HG03520 (cell line): ENCODE results near the gene GLT1D1.

Experiments used
- ATAC-seq: cut with Tn5 transposase; IDR thresholded peaks from one replicate; pipeline ENCODE4 v1.9.1; 2021; ENCODE audit warnings: mild to moderate bottlenecking, moderate library complexity; ENCODE audit not compliant: unreplicated experiment

Gene GLT1D1

DNA sequence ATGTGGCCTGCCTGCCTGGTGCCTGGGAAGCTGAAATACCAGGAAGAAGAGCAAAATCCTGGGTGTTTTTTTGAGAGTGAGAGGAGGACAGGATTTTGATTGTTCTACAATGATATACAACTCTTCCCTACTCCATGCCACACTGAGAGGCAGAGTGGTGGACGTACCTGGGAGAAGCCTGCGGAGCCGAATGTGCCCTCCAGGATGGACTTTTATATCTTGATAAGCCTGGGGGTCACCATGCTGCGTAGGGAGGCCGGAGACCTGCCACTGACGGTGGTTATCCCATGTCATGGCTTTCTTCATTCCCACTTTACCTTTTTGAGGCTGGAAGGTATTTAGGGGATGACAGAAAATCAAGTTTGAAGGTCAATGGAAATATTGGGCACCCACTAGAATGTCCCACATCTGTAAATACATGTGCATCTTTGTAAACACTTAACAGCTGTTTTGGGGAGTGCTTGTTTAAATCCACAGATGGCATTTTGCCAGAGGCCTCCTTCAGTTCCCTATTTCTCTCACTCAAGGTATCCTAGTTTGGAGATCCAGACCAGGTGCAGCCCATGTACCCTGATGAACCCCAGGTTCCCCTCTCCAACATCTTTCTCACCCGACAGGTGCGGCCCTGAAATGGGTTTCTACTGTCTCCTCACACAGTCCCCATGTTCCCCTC, 1.1 kb upstream of the GLT1D1 start:
- ATAC-seq = no peak

DNA sequence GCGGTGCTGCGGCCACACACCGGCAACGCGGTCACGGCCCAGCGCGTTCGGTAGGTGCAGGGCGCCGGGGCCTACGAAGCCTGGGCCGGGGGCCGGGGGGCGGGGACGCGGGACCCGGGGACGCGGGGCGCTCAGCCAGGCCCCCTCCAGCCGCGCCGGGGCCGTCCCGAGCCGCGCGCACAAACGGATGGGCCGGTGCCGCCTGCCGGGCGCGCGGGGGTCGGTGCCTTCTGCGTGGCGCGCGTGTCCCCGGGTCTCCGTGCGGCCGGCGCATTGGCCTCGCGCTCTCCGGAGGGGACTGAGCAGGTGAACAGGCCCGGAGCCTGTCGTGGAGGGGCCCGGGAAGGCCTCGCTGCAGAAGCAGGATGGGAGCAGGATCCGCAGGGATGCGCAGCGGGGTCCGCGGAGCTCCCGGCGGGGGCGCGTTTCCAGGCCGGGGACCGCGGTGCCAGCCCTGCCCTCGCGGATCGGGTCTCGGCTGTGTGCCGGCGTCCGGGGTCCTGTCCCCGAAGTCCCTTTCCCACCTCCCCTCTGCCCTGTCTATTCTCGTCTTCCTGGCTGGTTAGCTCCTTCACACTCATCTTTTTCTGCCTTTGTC, 421 bp downstream of the GLT1D1 start:
- no peak for ATAC-seq

DNA sequence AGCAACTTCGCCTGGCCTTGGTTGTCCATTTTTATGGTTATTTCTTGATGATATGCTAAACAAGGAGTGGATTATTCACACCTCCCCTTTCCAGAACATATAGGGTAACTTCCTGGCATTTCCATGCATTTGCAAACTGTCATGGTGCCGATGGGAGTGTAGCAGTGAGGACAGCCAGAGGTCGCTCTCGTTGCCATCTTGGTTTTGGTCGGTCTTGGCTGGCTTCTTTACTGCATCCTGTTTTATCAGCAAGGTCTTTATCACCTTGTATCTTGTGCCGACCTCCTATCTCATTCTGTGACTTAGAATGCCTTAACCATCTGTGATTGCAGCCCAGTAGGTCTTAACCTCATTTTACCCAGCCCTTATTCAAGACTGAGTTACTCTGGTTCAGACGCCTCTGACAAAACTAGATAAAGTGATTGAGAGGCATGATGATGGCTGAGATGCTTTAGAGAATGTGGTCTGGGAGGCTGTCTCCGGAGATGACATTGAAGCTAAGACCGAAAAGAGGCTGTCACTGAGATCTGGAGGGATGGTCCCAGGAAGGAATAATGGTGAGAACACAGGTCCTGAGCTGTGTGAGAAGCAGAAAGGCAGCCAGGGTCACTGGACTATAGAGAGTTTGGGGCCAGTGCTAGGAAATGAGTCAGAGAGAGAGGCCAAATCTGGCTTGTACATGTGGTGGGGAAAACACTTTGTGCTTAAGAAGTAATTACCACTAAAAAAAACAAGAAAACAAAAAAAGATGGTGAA, 2.9 kb downstream of the GLT1D1 start:
- no peak for ATAC-seq

DNA sequence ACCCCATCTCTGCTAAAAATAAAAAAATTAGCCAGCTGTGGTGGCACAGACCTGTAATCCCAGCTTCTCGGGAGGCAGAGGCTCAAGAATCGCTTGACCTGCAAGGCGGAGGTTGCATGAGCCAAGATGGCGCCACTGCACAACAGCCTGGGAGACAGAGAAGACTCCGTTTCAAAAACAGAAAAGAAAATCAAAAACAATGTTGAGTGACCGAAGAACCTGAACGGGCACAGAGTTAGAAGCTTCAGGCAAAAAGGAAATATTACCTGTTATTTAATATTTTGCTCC, 3.5 kb downstream of the GLT1D1 start:
- no peak for ATAC-seq

DNA sequence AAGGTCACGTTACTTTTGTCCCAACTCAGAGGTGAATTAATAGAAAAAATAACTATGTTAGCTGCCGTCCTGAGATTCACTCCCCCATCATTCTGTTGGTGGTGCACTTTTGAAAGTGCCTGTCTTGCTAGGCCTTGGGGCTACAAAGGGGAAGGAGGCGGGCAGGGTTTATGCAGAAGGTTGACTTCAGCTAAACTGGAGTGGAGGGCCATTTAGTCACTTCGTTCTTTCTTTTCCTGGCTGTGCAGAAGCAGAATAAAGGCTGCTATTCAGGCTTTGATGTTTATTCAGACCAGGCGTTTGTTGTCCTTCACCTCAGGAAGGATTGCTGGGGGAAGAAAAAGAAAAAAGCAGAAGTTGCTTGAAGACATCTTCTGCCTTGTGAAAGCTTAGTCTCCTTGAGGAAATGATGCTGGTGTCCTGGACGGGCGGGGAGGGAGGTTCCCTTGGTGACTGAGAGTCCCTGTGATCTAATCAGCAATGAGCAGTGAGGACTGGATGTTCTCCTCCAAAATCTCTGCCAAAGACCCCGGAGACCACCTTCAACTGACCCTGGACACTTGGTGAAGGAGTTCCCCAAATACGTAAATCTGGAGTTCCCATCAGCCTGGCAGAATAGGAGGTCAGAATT, 4.0 kb downstream of the GLT1D1 start:
- ATAC-seq = no peak

DNA sequence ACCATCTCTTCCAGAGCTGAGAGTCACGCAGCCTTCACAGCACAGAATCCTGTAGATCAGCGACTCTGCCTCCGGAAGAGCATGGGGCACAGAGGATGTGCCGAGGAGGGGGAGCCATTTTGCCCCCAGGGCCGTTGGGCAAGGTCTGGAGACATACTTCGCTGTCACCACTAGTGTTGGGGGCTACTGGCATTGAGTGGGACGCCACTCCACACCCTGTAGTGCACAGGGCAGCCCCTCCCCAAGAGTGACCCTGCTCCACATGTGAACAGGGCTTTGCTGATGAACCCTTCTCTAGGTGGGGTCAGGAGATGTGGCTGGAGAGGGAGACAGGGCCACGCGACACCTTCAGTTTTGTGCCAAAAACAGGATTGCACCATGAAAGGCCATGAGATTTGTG, 6.0 kb downstream of the GLT1D1 start:
- ATAC-seq = no peak

DNA sequence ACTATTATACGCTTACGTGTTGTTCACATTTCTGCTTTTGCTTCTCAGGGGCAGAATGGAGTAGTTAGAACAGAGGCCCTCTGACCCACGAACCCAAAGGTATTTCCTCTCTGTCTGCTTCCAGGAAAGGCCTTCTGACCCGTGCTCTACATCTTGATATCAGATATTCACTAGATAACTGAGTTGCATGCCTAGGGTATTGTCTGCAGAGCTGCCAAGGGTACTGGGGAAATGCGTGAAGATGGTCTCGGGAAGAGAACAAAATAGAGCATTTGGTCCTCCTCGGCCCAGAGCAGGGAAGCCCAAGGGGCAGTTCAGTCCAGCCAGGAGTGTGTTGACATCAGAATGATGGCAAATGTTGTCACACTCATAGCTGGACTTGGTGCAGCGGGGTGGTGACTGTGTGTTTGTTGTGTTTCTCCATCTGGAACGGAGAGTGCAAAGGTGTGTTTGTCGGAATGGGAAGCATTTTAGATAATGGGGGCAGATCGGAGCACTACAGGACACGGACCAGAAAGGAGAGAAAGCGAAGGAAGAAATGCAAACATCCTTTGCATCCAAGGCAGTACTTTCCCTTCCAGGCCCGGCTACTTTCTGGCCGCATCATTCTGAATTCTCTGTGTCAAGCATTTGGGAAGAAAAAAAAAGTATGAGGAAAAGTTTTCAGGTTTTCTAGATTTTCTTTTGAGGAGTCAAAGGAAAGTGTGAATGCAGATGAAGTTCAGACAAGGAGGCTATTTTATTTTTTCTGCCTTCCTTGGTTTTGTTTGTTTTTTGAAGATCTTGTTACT, 8.1 kb downstream of the GLT1D1 start:
- no peak for ATAC-seq

DNA sequence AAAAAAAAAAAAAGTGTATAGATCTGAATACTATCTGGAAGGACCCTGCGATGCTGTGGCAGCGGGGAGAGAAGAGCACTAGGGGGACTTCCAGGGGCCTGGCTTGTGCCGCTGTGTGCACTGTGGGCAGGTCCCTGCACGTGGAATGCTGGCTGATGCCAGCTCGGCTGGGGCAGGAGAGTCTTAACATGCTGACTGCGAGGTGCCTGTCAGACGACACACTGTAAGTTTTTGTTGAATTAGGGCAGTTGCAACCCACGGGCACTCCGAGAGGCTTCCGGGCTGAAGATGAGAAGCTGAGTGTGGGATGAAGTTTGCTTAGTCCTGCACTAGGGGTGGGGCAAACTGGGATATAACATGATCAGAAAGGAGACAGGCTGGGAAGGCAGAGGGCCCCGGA, 10.7 kb downstream of the GLT1D1 start:
- no peak for ATAC-seq

DNA sequence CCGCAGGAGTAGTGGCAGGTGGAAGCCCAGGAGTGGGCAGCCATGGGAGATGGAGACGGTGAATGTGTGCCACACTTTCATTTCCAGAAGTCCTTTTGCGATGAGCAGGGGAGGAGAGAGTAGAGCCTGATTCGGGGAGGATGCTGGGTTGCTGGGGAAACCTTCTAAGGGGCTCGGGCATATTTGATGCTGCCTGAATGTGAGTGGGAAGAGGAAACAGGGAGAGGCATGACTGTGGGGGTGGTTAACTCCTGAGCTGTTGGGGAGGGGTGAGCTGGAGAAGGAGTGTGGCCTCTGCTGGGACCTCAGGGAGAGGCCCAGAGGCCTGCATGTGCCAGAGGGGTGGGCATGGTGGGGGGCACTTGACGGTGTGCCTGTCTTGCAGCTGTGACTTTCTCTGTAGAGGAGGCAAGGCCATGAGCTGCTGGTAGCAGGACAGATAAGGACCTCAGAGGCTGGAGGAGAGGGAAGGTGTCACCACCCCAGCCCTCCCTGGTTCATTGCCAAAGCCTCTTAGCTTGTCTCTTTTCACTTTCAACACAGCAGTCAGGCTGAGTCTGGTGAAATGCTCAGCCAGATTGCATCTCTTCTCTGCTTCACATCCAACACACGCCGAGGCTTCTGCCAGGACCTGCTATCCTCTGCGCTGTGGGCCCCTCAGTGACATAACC, 11.4 kb downstream of the GLT1D1 start:
- ATAC-seq = no peak

DNA sequence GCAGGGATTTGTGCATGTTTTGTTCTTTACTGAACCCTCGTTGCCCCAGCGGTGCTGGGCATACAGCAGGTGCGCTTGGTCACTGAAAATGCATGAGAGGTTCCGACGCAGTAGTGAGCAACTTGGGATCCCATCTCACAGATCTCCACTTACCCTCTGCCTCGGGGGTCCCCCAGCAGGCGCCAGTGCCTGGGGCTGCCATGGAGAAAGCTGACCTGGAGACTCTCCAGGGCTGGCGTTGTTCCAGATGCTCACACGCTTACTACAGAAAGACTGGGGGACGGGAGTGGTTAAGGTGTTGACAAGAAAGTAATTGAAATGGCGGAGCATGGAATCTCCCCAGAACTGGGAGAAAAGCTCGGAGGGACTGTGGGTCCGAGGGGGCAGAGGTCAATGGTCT, 14.2 kb downstream of the GLT1D1 start:
- ATAC-seq = no peak

DNA sequence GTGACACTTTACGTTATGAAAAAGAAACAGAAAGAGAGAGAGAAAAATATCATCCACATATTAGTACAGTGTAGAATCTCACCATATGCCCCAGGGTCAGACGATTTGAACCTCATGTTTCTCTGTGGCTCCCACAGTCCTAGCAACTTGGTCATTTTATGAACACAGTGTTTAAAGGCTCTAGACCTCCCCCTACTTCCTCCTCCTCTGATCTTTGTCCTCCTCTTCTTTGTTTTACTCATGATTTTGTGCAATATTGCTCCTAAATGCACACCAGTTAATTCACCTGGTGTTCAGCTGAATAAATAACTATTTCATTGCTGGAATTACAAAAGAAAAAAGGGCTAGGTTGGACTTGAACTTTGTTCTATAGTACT, 18.2 kb downstream of the GLT1D1 start:
- no peak for ATAC-seq

DNA sequence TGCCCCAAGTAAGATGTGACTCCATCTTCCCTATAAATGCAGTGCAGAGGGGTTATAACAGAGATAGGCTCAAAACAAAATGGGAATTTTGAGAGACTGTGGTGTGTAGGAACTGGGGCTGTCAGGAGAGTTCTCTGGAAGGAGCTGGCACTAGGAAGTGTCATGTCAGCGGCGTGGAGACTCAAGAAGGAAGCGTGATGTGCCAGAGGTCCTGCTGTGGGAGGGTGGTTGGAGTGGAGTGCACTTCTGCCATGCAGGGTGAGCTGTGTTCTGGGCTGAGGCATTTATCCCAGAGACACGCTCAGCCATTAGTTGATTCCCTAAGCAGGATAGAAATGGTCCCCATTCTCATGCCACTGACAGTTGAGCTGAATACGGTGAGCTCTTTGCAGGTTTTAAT, 19.0 kb downstream of the GLT1D1 start:
- no peak for ATAC-seq

DNA sequence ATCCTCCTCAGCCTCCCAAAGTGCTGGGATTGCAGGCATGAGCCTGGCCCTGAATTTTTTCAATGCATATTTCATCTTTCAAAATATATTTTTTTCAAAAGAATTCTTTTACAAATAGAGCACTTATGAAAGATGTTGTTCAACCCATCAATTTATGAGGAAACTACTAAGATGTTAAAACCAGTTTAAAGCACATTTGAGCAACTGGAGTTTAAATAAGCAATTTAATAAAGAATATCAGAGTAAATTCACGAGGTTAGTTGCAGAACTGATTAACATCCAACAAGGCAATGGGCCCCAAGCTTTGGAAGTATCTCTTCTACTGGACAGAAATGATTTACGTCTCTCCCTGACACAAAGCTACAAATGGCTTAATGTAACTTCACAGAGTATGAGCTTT, 23.3 kb downstream of the GLT1D1 start:
- ATAC-seq = no peak

DNA sequence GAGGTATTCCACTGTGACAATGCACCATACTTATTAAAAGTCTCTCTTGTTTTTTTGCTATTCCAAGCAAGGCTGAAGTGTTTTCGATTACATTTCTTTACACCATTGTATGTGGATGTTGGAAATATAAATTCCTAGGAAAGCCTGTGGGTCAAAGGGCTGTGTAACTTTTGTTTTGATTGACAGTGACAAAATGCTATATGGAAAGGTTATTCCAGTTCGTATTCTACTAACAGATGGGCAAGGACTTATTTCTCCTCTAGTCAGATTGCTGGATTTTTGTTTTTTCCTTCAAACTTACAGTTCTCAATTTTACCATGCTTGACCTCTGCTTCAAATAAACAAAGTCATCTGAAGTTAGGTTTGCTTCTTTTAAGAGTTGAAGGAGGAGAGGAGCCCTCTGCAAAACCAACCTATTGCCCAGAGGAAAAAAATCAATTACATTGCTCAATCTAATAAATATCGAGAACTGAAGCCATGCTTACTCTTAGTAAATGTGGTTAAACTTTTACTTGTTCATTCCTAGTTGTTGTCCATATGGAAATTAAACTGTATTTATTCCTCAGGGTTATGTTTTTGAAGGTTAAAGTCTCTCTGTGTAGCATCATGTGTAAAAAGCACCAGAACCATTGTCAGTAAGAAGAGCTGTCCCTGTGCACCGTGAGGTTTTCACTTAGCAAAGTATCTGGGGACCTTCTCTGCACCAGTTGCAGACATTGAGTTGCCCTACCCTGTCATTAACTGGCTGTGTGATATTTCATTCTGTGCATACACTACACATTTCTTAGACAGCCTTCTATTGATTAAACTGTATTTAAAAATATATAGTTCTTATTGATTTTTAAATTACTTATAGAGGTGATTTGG, 26.9 kb downstream of the GLT1D1 start:
- ATAC-seq = no peak

DNA sequence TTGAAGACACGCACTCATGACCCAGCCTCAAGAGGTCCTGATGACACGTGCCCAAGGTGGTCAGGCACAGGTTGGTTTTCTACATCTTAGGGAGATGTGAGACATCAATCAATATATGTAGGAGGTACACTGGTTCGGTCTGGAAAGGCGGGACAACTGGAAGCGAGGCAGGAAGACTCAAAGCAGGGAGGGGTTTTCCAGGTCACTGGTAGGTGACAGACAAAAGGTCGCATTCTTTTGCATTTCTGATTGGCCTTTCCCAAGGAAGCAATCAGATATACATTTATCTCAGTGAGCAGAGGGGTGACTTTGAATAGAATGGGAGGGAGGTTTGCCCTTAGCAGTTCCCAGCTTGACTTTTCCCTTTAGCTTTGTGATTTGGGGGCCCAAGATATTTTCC, 38.6 kb downstream of the GLT1D1 start:
- no peak for ATAC-seq

DNA sequence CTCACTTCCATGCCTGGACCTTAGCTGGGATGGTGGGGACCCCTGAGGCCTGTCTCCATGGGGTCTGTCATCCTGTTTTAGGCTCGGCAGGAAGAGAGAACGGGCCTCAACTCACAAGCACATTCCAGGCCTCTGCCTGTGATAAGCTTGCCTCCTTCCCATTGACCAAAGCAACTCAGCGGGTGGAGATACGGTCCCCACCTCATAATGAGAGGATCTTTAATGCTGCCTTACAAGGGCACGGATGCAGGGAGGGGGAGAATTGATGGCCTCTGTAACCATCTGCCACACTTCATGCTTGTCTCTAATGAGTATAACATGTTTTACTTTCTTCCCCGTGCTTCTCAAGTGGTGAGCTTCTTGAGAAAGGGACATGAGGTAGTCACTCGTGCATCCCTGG, 50.0 kb downstream of the GLT1D1 start:
- ATAC-seq = no peak

DNA sequence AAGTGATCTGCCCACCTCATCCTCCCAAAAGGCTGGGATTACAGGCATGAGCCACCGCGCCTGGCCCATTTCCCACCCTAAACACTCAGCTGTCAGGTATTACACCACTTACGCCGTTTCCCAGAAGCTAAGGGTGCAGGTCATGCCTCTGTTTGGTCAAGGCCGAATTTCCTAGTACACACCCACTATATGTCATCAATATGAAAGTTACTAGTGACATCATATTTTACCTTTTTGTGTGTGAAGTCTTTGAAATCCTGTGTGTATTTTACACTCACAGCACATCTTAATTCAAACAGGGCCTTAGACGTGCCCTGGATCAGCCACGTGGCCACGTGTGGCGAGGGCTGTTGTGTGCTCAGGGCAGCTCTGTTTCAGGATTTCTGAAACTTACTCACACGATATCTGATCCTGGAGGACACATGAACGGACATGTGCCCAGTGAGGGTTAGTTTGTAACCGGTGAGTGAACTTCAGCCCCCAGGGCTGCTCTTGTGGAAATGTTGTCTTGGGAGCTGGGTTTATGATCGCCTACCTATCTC, 51.8 kb downstream of the GLT1D1 start:
- no peak for ATAC-seq

DNA sequence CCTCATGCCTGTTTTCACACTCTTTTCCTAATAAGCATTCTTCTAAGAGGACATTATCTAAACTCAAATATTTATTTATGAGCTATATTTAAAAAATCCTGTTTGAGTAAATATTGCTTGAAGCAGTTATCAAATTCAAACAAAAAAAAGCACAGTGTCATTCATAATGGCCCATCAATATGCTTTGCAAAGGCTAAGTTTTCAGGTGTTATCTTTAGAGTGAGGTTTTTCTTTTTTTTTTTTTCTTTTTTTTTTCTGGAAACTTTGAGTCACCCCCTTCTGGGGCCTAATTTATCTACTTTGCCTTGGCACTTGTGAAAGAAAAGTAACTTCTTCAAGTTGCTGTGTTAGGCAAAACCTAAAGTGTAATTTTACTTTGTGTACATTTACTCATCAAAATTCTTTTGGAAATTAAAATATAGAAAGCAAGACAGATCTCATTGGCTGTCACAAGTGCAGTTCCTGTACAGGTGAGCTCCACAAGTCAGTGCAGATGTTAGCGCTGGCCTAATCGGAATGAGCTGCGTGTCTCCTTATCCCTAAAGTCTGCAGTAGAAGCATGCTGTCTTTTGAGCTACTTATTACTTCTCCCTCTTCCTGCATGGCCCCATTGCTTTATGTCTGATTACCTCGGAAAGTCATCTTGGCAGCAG, 53.3 kb downstream of the GLT1D1 start:
- no peak for ATAC-seq

DNA sequence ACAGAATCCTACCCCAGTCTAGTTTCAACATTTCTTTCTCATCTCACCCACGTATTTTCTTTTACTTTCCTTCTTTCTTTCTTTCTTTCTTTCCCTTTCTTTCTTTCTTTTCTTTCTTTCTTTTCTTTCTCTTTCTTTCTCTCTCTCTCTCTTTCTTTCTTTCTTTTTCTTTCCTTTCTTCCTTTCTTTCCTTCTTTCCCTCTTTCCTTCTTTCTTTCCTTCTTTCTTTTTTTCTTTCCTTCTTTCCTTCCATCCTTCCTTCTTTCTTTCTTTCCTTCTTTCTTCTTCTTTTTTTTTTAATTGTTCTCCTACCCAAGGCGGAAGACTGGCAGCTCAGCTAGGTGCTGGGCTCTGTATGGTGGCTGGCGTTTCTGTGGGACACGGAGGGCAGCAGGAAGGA, 55.0 kb downstream of the GLT1D1 start:
- no peak for ATAC-seq
